ENCODE results near the gene RPL36.

DNA sequence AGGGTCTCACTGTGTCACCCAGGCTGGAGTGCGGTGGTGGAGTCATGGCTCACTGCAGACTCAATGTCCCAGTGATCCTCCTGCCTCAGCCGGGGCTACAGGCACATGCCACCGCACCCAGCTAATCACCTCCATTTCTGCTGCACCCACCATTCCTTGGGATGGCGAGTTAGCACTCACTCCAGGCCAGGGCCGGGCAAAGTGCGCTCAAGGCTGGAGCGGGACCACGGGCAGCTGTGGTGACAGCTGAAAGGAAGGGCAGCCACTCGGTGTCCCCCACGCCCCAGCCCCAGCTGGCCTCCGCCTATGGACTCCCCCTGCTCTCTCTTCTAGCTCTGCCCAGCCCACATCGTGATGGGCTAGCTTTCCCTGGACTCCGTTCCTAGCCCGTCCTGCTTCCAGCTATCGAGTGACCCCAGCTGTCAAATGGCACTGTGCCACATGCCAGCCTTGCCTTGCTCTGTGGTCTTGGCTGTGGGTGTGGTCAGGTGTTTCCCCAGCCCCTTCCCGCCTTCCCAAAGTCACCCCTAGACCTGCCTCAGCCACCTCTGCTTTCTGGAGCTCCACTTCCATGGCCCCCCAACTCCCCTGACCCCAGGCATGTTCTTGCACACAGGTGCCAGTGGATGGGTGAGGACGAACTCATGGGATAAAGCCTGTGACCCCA, 13.9 kb upstream of the RPL36 start:
- TF ChIP-seq, protein P1, sequence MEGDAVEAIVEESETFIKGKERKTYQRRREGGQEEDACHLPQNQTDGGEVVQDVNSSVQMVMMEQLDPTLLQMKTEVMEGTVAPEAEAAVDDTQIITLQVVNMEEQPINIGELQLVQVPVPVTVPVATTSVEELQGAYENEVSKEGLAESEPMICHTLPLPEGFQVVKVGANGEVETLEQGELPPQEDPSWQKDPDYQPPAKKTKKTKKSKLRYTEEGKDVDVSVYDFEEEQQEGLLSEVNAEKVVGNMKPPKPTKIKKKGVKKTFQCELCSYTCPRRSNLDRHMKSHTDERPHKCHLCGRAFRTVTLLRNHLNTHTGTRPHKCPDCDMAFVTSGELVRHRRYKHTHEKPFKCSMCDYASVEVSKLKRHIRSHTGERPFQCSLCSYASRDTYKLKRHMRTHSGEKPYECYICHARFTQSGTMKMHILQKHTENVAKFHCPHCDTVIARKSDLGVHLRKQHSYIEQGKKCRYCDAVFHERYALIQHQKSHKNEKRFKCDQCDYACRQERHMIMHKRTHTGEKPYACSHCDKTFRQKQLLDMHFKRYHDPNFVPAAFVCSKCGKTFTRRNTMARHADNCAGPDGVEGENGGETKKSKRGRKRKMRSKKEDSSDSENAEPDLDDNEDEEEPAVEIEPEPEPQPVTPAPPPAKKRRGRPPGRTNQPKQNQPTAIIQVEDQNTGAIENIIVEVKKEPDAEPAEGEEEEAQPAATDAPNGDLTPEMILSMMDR (IDR thresholded peaks at IDR 0.05) = no peak
- TF ChIP-seq POLR2AphosphoS5 (IDR thresholded peaks at IDR 0.05; ENCODE audit: low read depth, low read length) = no peak; the same call in 1 of the 2 replicates
- TF ChIP-seq, protein P2, sequence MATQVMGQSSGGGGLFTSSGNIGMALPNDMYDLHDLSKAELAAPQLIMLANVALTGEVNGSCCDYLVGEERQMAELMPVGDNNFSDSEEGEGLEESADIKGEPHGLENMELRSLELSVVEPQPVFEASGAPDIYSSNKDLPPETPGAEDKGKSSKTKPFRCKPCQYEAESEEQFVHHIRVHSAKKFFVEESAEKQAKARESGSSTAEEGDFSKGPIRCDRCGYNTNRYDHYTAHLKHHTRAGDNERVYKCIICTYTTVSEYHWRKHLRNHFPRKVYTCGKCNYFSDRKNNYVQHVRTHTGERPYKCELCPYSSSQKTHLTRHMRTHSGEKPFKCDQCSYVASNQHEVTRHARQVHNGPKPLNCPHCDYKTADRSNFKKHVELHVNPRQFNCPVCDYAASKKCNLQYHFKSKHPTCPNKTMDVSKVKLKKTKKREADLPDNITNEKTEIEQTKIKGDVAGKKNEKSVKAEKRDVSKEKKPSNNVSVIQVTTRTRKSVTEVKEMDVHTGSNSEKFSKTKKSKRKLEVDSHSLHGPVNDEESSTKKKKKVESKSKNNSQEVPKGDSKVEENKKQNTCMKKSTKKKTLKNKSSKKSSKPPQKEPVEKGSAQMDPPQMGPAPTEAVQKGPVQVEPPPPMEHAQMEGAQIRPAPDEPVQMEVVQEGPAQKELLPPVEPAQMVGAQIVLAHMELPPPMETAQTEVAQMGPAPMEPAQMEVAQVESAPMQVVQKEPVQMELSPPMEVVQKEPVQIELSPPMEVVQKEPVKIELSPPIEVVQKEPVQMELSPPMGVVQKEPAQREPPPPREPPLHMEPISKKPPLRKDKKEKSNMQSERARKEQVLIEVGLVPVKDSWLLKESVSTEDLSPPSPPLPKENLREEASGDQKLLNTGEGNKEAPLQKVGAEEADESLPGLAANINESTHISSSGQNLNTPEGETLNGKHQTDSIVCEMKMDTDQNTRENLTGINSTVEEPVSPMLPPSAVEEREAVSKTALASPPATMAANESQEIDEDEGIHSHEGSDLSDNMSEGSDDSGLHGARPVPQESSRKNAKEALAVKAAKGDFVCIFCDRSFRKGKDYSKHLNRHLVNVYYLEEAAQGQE (IDR thresholded peaks at IDR 0.05; ENCODE audit: low read depth, low read length) = no peak
- no peak for TF ChIP-seq EZH2phosphoT487 (IDR thresholded peaks at IDR 0.05; ENCODE audit: borderline replicate concordance, low read depth)
- TF ChIP-seq ELF1 (IDR thresholded peaks at IDR 0.05) = no peak
- TF ChIP-seq, protein P3, sequence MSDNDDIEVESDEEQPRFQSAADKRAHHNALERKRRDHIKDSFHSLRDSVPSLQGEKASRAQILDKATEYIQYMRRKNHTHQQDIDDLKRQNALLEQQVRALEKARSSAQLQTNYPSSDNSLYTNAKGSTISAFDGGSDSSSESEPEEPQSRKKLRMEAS (IDR thresholded peaks at IDR 0.05; ENCODE audit: low read depth) = no peak
- no peak for TF ChIP-seq CHD2 (IDR thresholded peaks at IDR 0.05; ENCODE audit: low read length, partially characterized antibody)
- TF ChIP-seq FOXM1 (IDR thresholded peaks at IDR 0.05; ENCODE audit: low read depth) = no peak
